IPS-NIHi11 (cell line): ENCODE data around the gene CASK.
A peak's percentile ranks its signal among the peaks of the same experiment; 100 is the strongest.

Experiments used
- DNase-seq: peaks from one replicate; pipeline ENCODE4 v3.0.0; 2012; ENCODE audit warnings: mixed read lengths, low spot score

The CASK gene

GRCh38 chrX:41563876-41564275, 359.5 kb downstream of the CASK start:
- DNase-seq: no peak

GRCh38 chrX:41561045-41561444, 362.3 kb downstream of the CASK start:
- DNase-seq: no peak

GRCh38 chrX:41559235-41560052, 363.9 kb downstream of the CASK start:
- DNase-seq: no peak

GRCh38 chrX:41558531-41558930, 364.8 kb downstream of the CASK start:
- peak; percentile 5 for DNase-seq

- no peak for DNase-seq
Observed at GRCh38 chrX:41556958-41557357, 366.4 kb downstream of the CASK start.

GRCh38 chrX:41553688-41554087, 369.7 kb downstream of the CASK start:
- DNase-seq: no peak

- DNase-seq: no peak
Observed at GRCh38 chrX:41548411-41548810, 374.9 kb downstream of the CASK start.

- no peak for DNase-seq
Observed at GRCh38 chrX:41543668-41544067, 379.7 kb downstream of the CASK start.

GRCh38 chrX:41543025-41543424, 380.3 kb downstream of the CASK start:
- no peak for DNase-seq

- no peak for DNase-seq
Observed at GRCh38 chrX:41542536-41542935, 380.8 kb downstream of the CASK start.

GRCh38 chrX:41542135-41542534, 381.2 kb downstream of the CASK start:
- DNase-seq: no peak

- no peak for DNase-seq
Observed at GRCh38 chrX:41541386-41541785, 382.0 kb downstream of the CASK start.

- DNase-seq: no peak
Observed at GRCh38 chrX:41538707-41539106, 384.6 kb downstream of the CASK start.

GRCh38 chrX:41530085-41530484, 393.3 kb downstream of the CASK start:
- no peak for DNase-seq

- no peak for DNase-seq
Observed at GRCh38 chrX:41529221-41529620, 394.1 kb downstream of the CASK start.

- no peak for DNase-seq
Observed at GRCh38 chrX:41528784-41529183, 394.6 kb downstream of the CASK start.

- no peak for DNase-seq
Observed at GRCh38 chrX:41526925-41527324, 396.4 kb downstream of the CASK start.

- DNase-seq: no peak
Observed at GRCh38 chrX:41526271-41526670, 397.1 kb downstream of the CASK start.

GRCh38 chrX:41522671-41523070, 400.7 kb downstream of the CASK start:
- no peak for DNase-seq

- DNase-seq: no peak
Observed at GRCh38 chrX:41522081-41522480, 401.3 kb downstream of the CASK start.

GRCh38 chrX:41519468-41519867, 403.9 kb downstream of the CASK start:
- DNase-seq: no peak

- DNase-seq: no peak
Observed at GRCh38 chrX:41518841-41519220, 404.5 kb downstream of the CASK start.

GRCh38 chrX:41518127-41518840, 405.1 kb downstream of the CASK start:
- DNase-seq: no peak
